Stimulated activated memory B cell treated with anti-CD40 and anti-IgM and Interleukin-4, amounts not matched to agents 10 μg/mL and 1 μg/mL and 100 μg/mL, for 72 hours (primary cell): ENCODE results near the gene TIMM50.

Experiments used
- ATAC-seq: fragments of 150-1000 bp; cut with Tn5 transposase; 2 replicates; pipeline ENCODE4 v1.10.0; 2021
- H3K27ac Mint-ChIP-seq: one replicate; pipeline ENCODE4 v1.8.0; 2022; ENCODE audit warnings: mild to moderate bottlenecking, mixed read lengths
- H3K27me3 Mint-ChIP-seq: one replicate; pipeline ENCODE4 v1.8.0; 2022; ENCODE audit warnings: mixed read lengths
- H3K36me3 Mint-ChIP-seq: one replicate; pipeline ENCODE4 v1.8.0; 2022; ENCODE audit warnings: mixed read lengths
- H3K4me1 Mint-ChIP-seq: one replicate; pipeline ENCODE4 v1.8.0; 2022; ENCODE audit warnings: mixed read lengths
- H3K4me3 Mint-ChIP-seq: one replicate; pipeline ENCODE4 v1.8.0; 2022; ENCODE audit warnings: mild to moderate bottlenecking, moderate library complexity, mixed read lengths
- H3K9me3 Mint-ChIP-seq: one replicate; pipeline ENCODE4 v1.8.0; 2022; ENCODE audit warnings: mixed read lengths

TIMM50 gene

DNA sequence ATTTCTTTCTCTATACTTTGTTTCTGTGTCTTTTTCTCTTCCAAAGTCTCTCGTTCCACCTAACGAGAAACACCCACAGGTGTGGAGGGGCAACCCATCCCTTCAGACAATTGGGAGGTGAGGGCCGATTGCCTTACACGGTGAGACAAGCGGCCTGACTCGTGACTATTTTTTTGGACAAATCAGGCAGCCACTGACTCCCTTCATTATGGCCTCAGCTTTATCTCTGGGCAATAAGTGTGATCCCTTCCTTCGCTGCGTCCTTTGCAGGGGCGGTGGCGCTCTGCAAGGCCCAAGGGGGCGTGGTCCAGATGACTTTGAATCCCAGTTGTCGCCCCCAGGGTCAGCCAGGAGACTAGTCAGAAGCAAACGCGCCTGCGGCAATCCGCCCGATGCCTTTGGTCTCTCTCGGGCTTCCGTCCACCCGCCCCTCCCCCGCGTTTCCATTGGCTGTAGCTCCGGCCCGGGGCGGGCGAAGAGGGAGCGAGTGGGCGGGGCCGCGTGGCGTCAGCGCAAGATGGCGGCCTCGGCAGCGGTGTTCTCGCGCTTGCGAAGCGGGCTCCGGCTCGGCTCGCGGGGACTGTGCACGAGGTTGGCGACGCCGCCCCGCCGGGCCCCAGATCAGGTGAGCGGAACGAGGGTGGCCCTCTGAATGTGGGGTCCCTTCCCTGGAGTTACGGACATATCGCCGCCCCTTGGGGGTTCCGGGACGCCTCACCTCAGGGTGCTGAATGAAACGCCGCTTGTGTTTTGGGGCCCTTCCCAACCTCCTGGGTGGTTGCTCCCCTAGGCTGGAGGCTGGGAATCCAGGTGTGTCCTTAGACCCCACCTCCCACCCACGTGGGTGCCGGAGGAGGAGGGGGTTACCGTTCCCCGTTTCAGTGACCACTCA is at the start of gene TIMM50:
Gene TIMM50 (plus strand): TSS at position 502 of the 892 bp plus-strand sequence. CDS start 16 bp downstream, at position 518.
- Mint-ChIP-seq H3K4me3 (peak within 1 kb of the TSS; percentile 90), H3K27me3 (no peaks in the 10 kb centered on the region), H3K4me1 (peaks cover 24% of the 10 kb centered on the region), H3K27ac (peak within 1 kb of the TSS; percentile 91), H3K9me3 (no peaks in the 10 kb centered on the region), H3K36me3 (peaks cover 32% of the 10 kb centered on the region)
- peak; percentile 98 for ATAC-seq

DNA sequence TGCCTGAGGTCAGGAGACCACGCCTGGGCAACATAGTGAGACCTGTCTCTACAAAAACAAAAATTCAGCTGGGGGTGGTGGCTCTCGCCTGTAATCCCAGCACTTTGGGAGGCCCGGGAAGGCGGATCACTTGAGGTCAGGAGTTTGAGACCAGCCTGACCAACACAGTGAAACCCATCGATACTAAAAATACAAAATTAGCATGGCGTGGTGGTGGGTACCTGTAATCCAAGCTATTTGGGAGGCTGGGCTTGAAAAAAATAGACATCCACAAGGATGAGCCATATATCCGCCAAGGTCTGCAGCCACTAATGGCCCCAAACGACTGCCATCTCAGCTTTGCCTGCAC is 48.0 kb upstream of the TIMM50 start:
- Mint-ChIP-seq H3K36me3 (peaks cover 40% of the 10 kb centered on the region), H3K27me3 (no peaks in the 10 kb centered on the region), H3K4me3 (no peak overlapping the region), H3K4me1 (peaks cover 64% of the 10 kb centered on the region), H3K9me3 (no peaks in the 10 kb centered on the region), H3K27ac (peak overlapping the region; percentile 94)
- ATAC-seq, result no peak

- Mint-ChIP-seq H3K4me3 (peak overlapping the region; percentile 95), H3K9me3 (no peaks in the 10 kb centered on the region), H3K4me1 (peaks cover 64% of the 10 kb centered on the region), H3K27me3 (no peaks in the 10 kb centered on the region), H3K36me3 (peaks cover 40% of the 10 kb centered on the region), H3K27ac (no peak overlapping the region)
- no peak for ATAC-seq
These were observed 47.1 kb upstream of the TIMM50 start for GRCh38 chr19:39433480-39434079.

DNA sequence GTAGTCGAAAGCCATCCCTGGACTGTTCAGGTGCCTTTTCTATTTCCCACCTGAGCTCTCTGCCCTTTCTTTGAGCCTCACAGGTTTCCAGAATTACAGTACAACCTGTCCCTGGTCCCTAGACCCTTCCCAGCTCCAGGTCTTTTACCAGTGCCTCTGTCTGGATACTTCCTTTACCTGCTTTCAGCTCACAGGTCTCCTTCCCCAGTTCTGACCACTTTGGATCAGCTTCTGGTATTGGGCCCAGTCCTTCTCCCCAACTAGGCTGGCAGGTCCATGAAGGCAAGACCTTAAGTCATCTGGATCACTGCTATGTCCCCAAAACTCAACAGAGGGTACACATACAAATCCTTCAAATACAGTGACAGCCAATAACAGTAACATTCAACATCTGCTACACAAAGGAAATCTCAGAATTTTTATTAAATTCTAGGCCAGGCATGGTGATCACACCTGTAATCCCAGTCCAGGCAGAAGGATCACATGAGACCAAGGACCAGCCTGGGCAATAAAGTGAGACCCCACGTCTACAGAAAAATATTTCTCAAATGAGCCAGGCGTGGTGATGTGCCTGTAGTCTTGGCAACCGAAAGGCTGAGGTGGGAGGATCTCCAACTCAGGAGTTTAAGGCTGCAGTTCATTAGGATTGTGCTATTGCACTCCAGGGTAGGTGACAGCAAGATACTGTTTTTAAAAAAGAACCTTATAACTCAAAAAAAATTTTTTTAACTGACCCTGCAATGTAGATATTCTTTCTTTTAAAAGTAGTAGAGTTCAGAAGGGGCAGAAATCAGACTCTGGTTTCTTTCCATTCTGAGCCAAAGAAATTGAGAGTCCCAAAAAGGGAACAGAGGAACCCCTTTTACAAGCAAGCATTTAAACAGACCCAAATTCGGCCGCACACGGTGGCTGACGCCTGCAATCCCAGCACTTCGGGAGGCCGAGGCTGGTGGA is 46.2 kb upstream of the TIMM50 start:
- peak overlapping the region; percentile 95 for H3K4me3 Mint-ChIP-seq
- no peaks in the 10 kb centered on the region for H3K27me3 Mint-ChIP-seq
- no peaks in the 10 kb centered on the region for H3K9me3 Mint-ChIP-seq
- no peak for ATAC-seq
- peaks cover 40% of the 10 kb centered on the region for H3K36me3 Mint-ChIP-seq
- H3K4me1 Mint-ChIP-seq, result peaks cover 64% of the 10 kb centered on the region
- H3K27ac Mint-ChIP-seq, result peak overlapping the region; percentile 99

GRCh38 chr19:39435499-39436349 is 44.9 kb upstream of the TIMM50 start, which contains the start of gene RPS16:
RPS16 (minus strand) TSS chr19:39435949; CDS start chr19:39435895, 54 bp downstream.
- Mint-ChIP-seq H3K9me3 (no peaks in the 10 kb centered on the region), H3K4me3 (peak within 1 kb of the TSS; percentile 95), H3K36me3 (peaks cover 35% of the 10 kb centered on the region), H3K4me1 (peaks cover 68% of the 10 kb centered on the region), H3K27me3 (no peaks in the 10 kb centered on the region), H3K27ac (peak within 1 kb of the TSS; percentile 99)
- peak; percentile 96 for ATAC-seq

DNA sequence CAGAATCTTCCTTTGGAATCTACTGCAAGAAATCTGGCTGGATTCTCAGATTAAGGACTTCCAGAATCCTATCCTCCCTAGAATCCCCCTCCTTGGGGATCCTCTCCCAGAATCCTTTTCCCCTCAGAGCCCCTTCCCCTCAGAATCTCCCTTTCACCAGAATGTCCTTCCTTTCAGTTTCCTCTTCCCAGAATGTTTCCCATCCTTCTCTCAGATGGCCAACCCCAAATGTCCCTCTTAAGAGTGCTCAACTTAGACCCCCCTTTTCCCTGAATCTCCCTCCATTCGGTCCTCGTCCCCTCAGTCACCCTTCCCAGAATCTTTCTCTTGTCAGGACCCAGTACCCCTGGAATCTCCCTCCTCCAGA is 44.3 kb upstream of the TIMM50 start:
- H3K27me3 Mint-ChIP-seq, result no peaks in the 10 kb centered on the region
- H3K4me1 Mint-ChIP-seq, result peaks cover 63% of the 10 kb centered on the region
- H3K36me3 Mint-ChIP-seq, result peaks cover 35% of the 10 kb centered on the region
- no peaks in the 10 kb centered on the region for H3K9me3 Mint-ChIP-seq
- H3K4me3 Mint-ChIP-seq, result peak overlapping the region; percentile 95
- ATAC-seq, result no peak
- H3K27ac Mint-ChIP-seq, result peak overlapping the region; percentile 99

DNA sequence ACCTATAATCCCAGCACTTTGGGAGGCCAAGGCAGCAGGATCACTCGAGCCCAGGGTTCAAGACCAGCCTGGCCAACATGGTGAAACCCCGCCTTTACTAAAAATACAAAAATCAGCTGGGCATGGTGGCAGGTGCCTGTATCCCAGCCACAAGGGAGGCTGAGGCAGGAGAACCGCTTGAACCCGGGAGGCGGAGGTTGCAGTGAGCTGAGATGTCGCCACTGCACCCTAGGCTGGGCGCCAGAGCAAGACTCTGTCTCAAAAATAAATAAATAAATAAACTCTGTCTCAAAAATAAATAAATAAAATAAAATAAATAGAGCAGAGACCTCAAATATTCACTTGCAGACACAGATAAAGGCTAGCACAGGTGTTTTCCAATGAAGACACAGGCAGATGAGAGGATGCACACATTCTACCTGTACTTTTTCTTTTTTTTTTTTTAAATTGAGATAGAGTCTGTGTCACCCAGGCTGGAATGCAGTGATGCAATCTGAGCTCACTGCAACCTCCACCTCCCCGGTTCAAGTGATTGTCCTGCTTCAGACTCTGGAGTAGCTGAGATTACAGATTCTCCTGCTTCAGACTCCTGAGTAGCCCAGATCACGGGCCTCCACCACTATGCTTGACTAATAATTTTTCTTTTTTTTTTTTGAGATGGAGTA is 42.2 kb upstream of the TIMM50 start:
- Mint-ChIP-seq H3K27me3 (no peaks in the 10 kb centered on the region), H3K27ac (no peak overlapping the region), H3K4me1 (peaks cover 48% of the 10 kb centered on the region), H3K9me3 (no peaks in the 10 kb centered on the region), H3K4me3 (no peak overlapping the region), H3K36me3 (peaks cover 23% of the 10 kb centered on the region)
- no peak for ATAC-seq

- H3K27ac Mint-ChIP-seq, result peak overlapping the region; percentile 98
- H3K4me1 Mint-ChIP-seq, result peaks cover 67% of the 10 kb centered on the region
- ATAC-seq, result no peak
- no peaks in the 10 kb centered on the region for H3K27me3 Mint-ChIP-seq
- peak overlapping the region; percentile 90 for H3K4me3 Mint-ChIP-seq
- H3K36me3 Mint-ChIP-seq, result peaks cover 32% of the 10 kb centered on the region
- H3K9me3 Mint-ChIP-seq, result no peaks in the 10 kb centered on the region
These were observed 35.9 kb upstream of the TIMM50 start for GRCh38 chr19:39444598-39445195.

DNA sequence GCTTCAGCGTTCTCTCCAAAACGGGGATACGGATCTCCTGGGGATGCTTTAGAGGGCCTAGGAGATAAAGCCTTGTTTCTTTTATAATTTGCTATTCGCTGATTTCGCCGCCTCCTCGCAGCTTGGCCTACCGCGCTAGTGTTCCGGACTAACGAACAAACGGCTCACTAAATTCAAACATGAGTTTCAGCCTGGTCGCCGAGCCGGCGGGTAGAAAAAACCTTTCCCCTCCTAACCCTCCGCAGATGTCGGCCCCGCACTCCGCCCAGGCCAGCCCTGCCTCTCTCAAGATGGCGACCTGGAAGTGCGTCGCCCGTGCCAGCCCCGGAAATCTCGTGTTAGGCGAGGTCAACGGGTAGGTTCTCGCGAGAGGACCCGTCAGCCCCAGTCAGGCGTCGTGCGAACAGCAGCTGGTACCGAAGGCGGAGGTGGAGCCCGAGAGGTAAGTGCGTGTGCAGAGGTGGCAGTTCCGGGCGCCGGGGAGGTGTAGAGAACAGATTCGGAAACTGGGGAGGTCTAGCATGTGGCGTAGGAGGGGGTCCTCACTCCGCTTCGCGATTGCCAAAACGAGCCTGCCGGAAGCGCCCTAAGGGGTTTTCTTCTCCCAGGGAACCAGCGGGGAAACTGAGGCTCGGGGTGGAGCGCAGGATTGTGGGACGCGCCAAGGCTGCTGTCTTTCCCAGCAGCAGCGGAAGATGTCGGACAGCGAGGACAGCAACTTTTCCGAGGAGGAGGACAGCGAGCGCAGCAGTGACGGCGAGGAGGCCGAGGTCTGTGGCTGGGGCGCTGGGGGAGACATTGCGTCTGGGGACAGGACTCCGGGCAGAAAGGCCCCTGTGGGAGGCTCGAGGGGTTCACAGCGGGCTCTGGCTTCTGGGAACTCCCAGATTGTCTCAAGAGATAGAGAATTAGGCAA is 35.2 kb upstream of the TIMM50 start, which contains the start of gene SUPT5H:
Gene SUPT5H (plus strand): TSS at position 387 of the 916 bp plus-strand sequence. CDS start 309 bp downstream, at position 696.
- no peaks in the 10 kb centered on the region for H3K27me3 Mint-ChIP-seq
- peak within 1 kb of the TSS; percentile 90 for H3K4me3 Mint-ChIP-seq
- ATAC-seq, result peak; percentile 95
- peak within 1 kb of the TSS; percentile 98 for H3K27ac Mint-ChIP-seq
- H3K4me1 Mint-ChIP-seq, result peaks cover 67% of the 10 kb centered on the region
- peaks cover 32% of the 10 kb centered on the region for H3K36me3 Mint-ChIP-seq
- H3K9me3 Mint-ChIP-seq, result no peaks in the 10 kb centered on the region

DNA sequence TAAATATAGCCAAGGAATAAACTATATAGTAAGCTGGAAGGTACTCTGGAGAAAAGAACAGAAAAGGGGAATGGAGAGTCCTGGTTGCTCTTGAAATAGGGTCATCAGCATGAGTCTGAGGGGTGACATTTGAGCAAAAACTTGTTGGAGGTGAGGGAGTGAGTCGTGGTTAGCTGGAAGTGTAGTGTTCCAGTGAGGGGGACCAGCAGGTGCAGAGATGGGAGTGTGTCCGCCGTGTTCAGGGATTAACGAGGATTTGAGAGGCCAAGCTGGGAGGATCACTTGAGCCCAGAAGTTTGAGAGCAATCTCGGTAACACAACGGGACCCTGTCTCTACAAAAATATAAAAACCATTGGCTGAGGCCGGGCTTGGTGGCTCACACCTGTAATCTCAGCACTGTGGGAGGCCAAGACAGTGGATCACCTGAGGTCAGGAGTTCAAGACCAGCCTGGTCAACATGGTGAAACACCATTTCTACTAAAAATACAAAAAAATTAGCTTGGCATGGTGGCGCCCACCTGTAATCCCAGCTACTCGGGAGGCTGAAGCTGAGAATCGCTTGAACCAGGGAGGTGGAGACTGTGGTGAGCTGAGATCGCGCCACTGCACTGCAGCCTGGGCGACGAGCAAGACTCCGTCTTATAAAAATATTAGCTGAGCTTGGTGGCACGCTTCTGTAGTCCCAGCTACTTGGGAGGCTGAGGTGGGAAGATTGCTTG is 34.1 kb upstream of the TIMM50 start:
- no peaks in the 10 kb centered on the region for H3K9me3 Mint-ChIP-seq
- no peaks in the 10 kb centered on the region for H3K27me3 Mint-ChIP-seq
- peaks cover 70% of the 10 kb centered on the region for H3K4me1 Mint-ChIP-seq
- peaks cover 34% of the 10 kb centered on the region for H3K36me3 Mint-ChIP-seq
- H3K4me3 Mint-ChIP-seq, result peak overlapping the region; percentile 90
- no peak for ATAC-seq
- H3K27ac Mint-ChIP-seq, result peak overlapping the region; percentile 98

- H3K9me3 Mint-ChIP-seq, result no peaks in the 10 kb centered on the region
- H3K36me3 Mint-ChIP-seq, result peaks cover 51% of the 10 kb centered on the region
- ATAC-seq, result peak; percentile 79
- peak overlapping the region; percentile 90 for H3K4me3 Mint-ChIP-seq
- no peaks in the 10 kb centered on the region for H3K27me3 Mint-ChIP-seq
- H3K27ac Mint-ChIP-seq, result peak overlapping the region; percentile 98
- H3K4me1 Mint-ChIP-seq, result peaks cover 88% of the 10 kb centered on the region
These were observed 32.4 kb upstream of the TIMM50 start for GRCh38 chr19:39448271-39448670.

DNA sequence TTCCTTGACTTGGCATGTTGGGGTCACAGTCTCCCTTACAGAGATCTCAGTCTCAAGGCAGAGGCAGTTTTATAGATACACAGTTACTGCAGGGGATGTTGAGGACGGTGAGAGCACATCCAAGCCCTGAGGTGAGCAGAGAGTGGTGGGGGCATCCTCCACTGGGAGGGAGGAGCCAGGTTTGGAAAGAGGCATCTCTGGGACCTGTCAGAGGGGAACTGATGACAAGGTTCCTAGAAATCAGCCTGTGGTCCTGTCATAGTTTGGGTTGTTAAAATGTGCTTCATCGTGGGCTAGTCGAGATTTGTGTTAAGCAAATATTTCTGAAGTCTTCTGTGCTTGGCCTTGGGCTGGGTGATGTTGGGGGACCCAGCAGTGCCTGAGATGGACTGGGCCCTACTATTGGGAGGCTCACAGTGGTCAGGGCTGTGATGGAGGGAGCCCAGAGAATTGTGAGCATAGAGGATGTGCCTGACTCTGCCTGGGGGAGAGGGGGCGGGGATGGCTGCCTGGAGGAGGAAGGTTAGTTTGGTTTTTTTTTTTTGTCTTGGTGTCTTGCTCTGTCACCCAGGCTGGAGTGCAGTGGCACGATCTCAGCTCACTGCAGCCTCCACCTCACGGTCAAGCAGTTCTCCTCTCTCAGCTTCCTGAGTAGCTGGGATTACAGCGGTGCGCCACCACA is 31.4 kb upstream of the TIMM50 start:
- peak overlapping the region; percentile 98 for H3K27ac Mint-ChIP-seq
- H3K36me3 Mint-ChIP-seq, result peaks cover 54% of the 10 kb centered on the region
- peak overlapping the region; percentile 70 for H3K4me3 Mint-ChIP-seq
- H3K4me1 Mint-ChIP-seq, result peaks cover 83% of the 10 kb centered on the region
- no peaks in the 10 kb centered on the region for H3K27me3 Mint-ChIP-seq
- no peaks in the 10 kb centered on the region for H3K9me3 Mint-ChIP-seq
- no peak for ATAC-seq
